K562 (cell line): ENCODE measurements around the gene EXT2. TPM values are rescaled to one million over a fixed set of nuclear protein-coding genes. Genes with fewer than 3 reads are reported as not detected.

Experiments
- ATAC-seq: fragments of 200-7000 bp; cut with Tn5 transposase; 3 replicates; pipeline ENCODE4 v1.9.1; 2020; ENCODE audit warnings: moderate library complexity
- BruUV-seq: library from RNA; stranded (reverse); fragments of 400-500 nt; replicated peaks from 2 replicates; lab custom pipeline; 2021; lab: Mats Ljungman, UMichigan
- CTCF ChIA-PET: fragments of 300-600 bp; formaldehyde crosslinking; extraction: SDS; loops from one replicate; lab custom pipeline; 2021; ENCODE audit warnings: low intra/inter-chr PET ratio; lab: Yijun Ruan, JAX
- POLR2A ChIA-PET: fragments of 300-600, 350-650 bp; sonication (Branson Sonifier 250); formaldehyde crosslinking; extraction: SDS; loops from one replicate; lab custom pipeline; 2021; ENCODE audit warnings: antibody characterized with exemption, inconsistent platforms; lab: Yijun Ruan, JAX
- DNase-seq, 4 experiments: peaks; one replicate each; pipeline versions ENCODE4 v3.0.0 to v3.0.0-alpha.2; 2011 to 2018; ENCODE audit warnings: low spot score in 3 of 4, mixed read lengths in 3 of 4; ENCODE audit errors: extremely low read depth in 1 of 4
- FAIRE-seq: peaks from 2 replicates; lab custom pipeline; 2011; peaks lifted over from hg19 to GRCh38; lab: Jason Lieb, UNC
- H2AFZ ChIP-seq: 2 replicates; pipeline ENCODE4 v1.6.0; 2011; ENCODE audit warnings: low read depth, low read length, control low read depth, inconsistent platforms
- H3K27ac ChIP-seq: fragments of 200-600 bp; 3 replicates; pipeline ENCODE4 v1.8.0; 2011; ENCODE audit warnings: low read depth, mild to moderate bottlenecking, control low read depth, inconsistent platforms, low read length, moderate library complexity, mixed read lengths; ENCODE audit errors: extremely low read depth
- H3K27me3 ChIP-seq, 2 experiments: fragments of 300-600 bp in 1 of 2; 2 replicates in 1 of 2; 3 replicates in 1 of 2; pipeline versions ENCODE4 v1.6.0 to v1.8.0; 2011; ENCODE audit warnings: inconsistent platforms in 2 of 2, low read length in 2 of 2, mild to moderate bottlenecking in 1 of 2, mixed read lengths in 1 of 2, moderate library complexity in 1 of 2; ENCODE audit not compliant: control insufficient read depth in 2 of 2, insufficient read depth in 2 of 2
- H3K36me3 ChIP-seq: fragments of 300-600 bp; 3 replicates; pipeline ENCODE4 v1.8.0; 2011; ENCODE audit warnings: mild to moderate bottlenecking, low read length, inconsistent platforms; ENCODE audit not compliant: control insufficient read depth, insufficient read depth
- H3K4me1 ChIP-seq, 2 experiments: fragments of 200-600 bp in 1 of 2; replicated peaks in 1 of 2; 2 replicates in 1 of 2; 3 replicates in 1 of 2; pipeline versions ENCODE4 v1.5.1 to v1.8.0; 2011; ENCODE audit warnings: inconsistent platforms in 2 of 2, low read length in 2 of 2, mild to moderate bottlenecking in 1 of 2, mixed read lengths in 1 of 2, moderate library complexity in 1 of 2; ENCODE audit not compliant: control insufficient read depth in 2 of 2, insufficient read depth in 2 of 2
- H3K4me2 ChIP-seq: 2 replicates; pipeline ENCODE4 v1.6.1; 2011; ENCODE audit warnings: low read length, control low read depth, inconsistent platforms, mixed read lengths; ENCODE audit not compliant: insufficient read depth
- H3K4me3 ChIP-seq: fragments of 200-600 bp; sonication (generic), shearing (Covaris generic); 2 replicates; pipeline ENCODE4 v1.5.1; 2016; ENCODE audit warnings: control low read depth, inconsistent platforms
- H3K79me2 ChIP-seq: fragments of 200-600 bp; 3 replicates; pipeline ENCODE4 v1.8.0; 2011; ENCODE audit warnings: low read length, inconsistent platforms; ENCODE audit not compliant: control insufficient read depth, insufficient read depth
- H3K9ac ChIP-seq, 2 experiments: 2 replicates each; pipeline versions ENCODE4 v1.6.0 to v1.6.1; 2011; ENCODE audit warnings: low read depth in 2 of 2, low read length in 2 of 2, control low read depth in 1 of 2, inconsistent platforms in 1 of 2, mild to moderate bottlenecking in 1 of 2, mixed read lengths in 1 of 2; ENCODE audit not compliant: insufficient read depth in 1 of 2
- H3K9me1 ChIP-seq: one replicate; pipeline ENCODE4 v1.6.0; 2011; ENCODE audit warnings: inconsistent platforms, mild to moderate bottlenecking, low read length, moderate library complexity; ENCODE audit not compliant: control insufficient read depth, insufficient read depth
- H3K9me3 ChIP-seq: replicated peaks from 2 replicates; pipeline ENCODE4 v1.5.1; 2011; ENCODE audit warnings: low read depth, low read length, inconsistent platforms; ENCODE audit not compliant: control insufficient read depth, insufficient read depth
- H4K20me1 ChIP-seq: replicated peaks from 2 replicates; pipeline ENCODE4 v1.6.1; 2011; ENCODE audit warnings: low read length, inconsistent platforms, mixed read lengths; ENCODE audit not compliant: control insufficient read depth, insufficient read depth
- EGR1 ChIP-seq: fragments of 450-650 bp; conservative IDR thresholded peaks from 2 replicates; pipeline ENCODE4 v1.6.1; 2017; ENCODE audit warnings: mild to moderate bottlenecking
- OTX1 ChIP-seq: fragments of 450-650 bp; formaldehyde crosslinking; IDR thresholded peaks from 2 replicates; pipeline ENCODE4 v1.4.0; 2022; ENCODE audit warnings: mild to moderate bottlenecking
- PHF20 ChIP-seq: fragments of 450-650 bp; IDR thresholded peaks from 2 replicates; pipeline ENCODE4 v1.6.1; 2018; ENCODE audit not compliant: partially characterized antibody
- WGBS: fragments of 100-300 bp; shearing (Covaris generic); methylation state at CpG from one replicate; pipeline ENCODE4 v1.1.6; 2016; ENCODE audit warnings: low coverage, mixed read lengths; ENCODE audit not compliant: insufficient coverage; ENCODE audit errors: missing lambda C conversion rate; 5-methylcytosine and 5-hydroxymethylcytosine counted together
- in situ Hi-C: fragments of 300-500 bp; cut with MboI; formaldehyde crosslinking; loops from 4 replicates; pipeline ENCODE4 v1.15.0; 2018; ENCODE audit warnings: inconsistent platforms, mixed read lengths
- intact Hi-C: fragments of 100-400 bp; cut with micrococcal nuclease; formaldehyde crosslinking; loops from 2 replicates; pipeline ENCODE4 v1.14.2; 2022
- polyA plus RNA-seq, 8 experiments: library from polyadenylated mRNA; depleted of rRNA in 4 of 8; stranded (reverse) in 5 of 8; unstranded in 3 of 8; fragments of >200 nt; fragmentation: Nextera tagmentation in 2 of 8; fragmentation: Illumina TruSeq in 1 of 8; extraction: Ambion mirVana in 2 of 8; extraction: Trizol in 1 of 8; gene quantifications; 2 replicates each; pipeline versions ENCODE4 v1.2.1 to v1.2.3, GENCODE V29; 2011 to 2014; ENCODE audit warnings: inconsistent platforms in 1 of 8, missing spikeins in 1 of 8
- total RNA-seq, 7 experiments: library from RNA; depleted of rRNA in 6 of 7; stranded (reverse); fragments of >200 nt in 6 of 7; fragmentation: Illumina TruSeq in 2 of 7; extraction: Trizol in 2 of 7; gene quantifications; 2 replicates each; pipeline versions ENCODE4 v1.2.1 to v1.2.3, GENCODE V29; 2011 to 2021; ENCODE audit warnings: low replicate concordance in 1 of 7
- TF ChIP-seq, protein P1 (sequence below): fragments of 250-450 bp; sonication (Bioruptor Pico); IDR thresholded peaks from 2 replicates; pipeline ENCODE4 v1.8.0; 2021; ENCODE audit warnings: moderate library complexity, mild to moderate bottlenecking, inconsistent platforms
- TF ChIP-seq, protein P2 (sequence below), 2 experiments: fragments of 450-650 bp; IDR thresholded peaks; 2 replicates each; pipeline ENCODE4 v1.6.1; 2016

Gene EXT2
- total and polyA plus RNA-seq, 9 of the 15 experiments (the other 6 are each of a cell fraction or from before 2014, with no cell fraction given), result 7.5 to 52.1 (median 38.1) TPM

DNA sequence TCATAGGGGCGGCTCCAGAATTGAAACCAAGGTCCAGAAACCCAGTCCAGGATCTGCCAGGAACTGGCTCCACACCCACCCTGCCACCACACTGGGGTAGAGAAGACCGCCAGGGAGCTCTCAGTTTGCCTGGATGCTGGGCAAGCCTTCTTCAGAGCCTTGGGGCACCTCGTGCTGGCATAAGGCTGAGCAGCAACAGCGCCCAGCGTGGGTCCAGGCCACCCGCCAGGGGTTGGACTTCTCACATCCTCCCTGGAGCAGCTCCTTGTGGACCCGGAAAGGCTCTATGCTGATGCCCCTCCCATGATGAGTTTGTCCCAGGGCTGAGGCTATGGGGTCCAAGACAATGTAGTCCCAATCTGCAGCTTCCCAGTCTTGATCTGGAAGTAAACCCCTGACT lies 184.8 kb downstream of the EXT2 start (continued):
- TF ChIP-seq, protein P1, sequence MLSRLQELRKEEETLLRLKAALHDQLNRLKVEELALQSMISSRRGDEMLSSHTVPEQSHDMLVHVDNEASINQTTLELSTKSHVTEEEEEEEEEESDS (CRISPR knock-in tag), result no peak
- no peak for TF ChIP-seq OTX1 (CRISPR knock-in tag)
- TF ChIP-seq, protein P2, sequence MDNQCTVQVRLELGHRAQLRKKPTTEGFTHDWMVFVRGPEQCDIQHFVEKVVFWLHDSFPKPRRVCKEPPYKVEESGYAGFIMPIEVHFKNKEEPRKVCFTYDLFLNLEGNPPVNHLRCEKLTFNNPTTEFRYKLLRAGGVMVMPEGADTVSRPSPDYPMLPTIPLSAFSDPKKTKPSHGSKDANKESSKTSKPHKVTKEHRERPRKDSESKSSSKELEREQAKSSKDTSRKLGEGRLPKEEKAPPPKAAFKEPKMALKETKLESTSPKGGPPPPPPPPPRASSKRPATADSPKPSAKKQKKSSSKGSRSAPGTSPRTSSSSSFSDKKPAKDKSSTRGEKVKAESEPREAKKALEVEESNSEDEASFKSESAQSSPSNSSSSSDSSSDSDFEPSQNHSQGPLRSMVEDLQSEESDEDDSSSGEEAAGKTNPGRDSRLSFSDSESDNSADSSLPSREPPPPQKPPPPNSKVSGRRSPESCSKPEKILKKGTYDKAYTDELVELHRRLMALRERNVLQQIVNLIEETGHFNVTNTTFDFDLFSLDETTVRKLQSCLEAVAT (IDR thresholded peaks at IDR 0.05), result no peak

DNA sequence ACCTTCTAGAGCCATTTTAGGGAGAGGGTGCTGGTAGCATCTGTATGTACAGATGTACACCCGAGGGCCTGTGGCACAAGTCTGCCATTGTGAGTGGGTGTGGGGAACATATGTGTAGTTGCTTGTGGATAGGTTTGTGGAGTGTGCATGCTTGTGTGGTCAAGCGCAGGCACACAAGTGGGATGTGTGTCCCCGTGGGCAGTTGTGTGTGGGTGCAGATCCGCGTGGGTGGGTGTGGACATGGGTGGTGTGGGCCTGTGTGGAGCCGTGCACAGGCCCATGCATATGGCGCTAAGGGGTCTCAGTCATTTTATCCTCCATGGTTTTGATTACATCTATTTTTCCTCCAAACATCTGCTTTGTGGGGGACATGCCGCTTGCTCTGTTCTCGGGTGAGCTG lies 185.7 kb downstream of the EXT2 start:
- CTCF ChIA-PET, result no interaction called here
- Histone ChIP-seq H2AFZ (no peak overlapping the region), H3K27me3 (peaks cover 0 to 9% of the 10 kb centered on the region in 2 experiments; a peak in 2 of 5 replicates), H4K20me1 (no peaks in the 10 kb centered on the region; the same call in 1 of the 2 replicates), H3K9ac (no peak overlapping the region), H3K9me3 (no peaks in the 10 kb centered on the region), H3K36me3 (no peaks in the 10 kb centered on the region), H3K4me3 (no peak overlapping the region), H3K27ac (no peak overlapping the region), H3K79me2 (no peaks in the 10 kb centered on the region), H3K4me1 (peaks cover 5 to 22% of the 10 kb centered on the region in 2 experiments; a peak in 4 of 5 replicates), H3K9me1 (no peaks in the 10 kb centered on the region), H3K4me2 (no peak overlapping the region)
- intact Hi-C loops, result loop anchor here (10.0 kb wide), 1 partner anchor 144 kb away; no protein-coding TSS in a partner anchor
- TF ChIP-seq PHF20 (no peak), EGR1 (peak; percentile 52)
- ATAC-seq, result no peak
- no peak for DNase-seq
- in situ Hi-C loops, result no loop called here
- FAIRE-seq, result no peak
- POLR2A ChIA-PET, result no interaction called here
- 67% methylated on average over 8 of the region's 9 CpGs for WGBS
- no TSS peak for BruUV-seq
